Astrocyte (in vitro differentiated cells and primary cell): Measurements from ENCODE around the gene UBR4. TPM values are rescaled to one million over a fixed set of nuclear protein-coding genes. Genes with fewer than 3 reads are reported as not detected.

Source experiments
- DNase-seq: peaks from one replicate; pipeline ENCODE4 v3.0.0-alpha.2; 2010; ENCODE audit warnings: low read depth
- FAIRE-seq: peaks from 2 replicates; lab custom pipeline; 2011; peaks lifted over from hg19 to GRCh38; lab: Jason Lieb, UNC
- H2AFZ ChIP-seq: 2 replicates; pipeline ENCODE4 v1.6.0; 2012; ENCODE audit warnings: low read depth, low read length, inconsistent platforms
- H3K27ac ChIP-seq: 2 replicates; pipeline ENCODE4 v1.5.1; 2011; ENCODE audit warnings: low read depth, low read length, inconsistent platforms
- H3K27me3 ChIP-seq: 2 replicates; pipeline ENCODE4 v1.6.0; 2011; ENCODE audit warnings: low read length, inconsistent platforms; ENCODE audit not compliant: insufficient read depth
- H3K36me3 ChIP-seq: 2 replicates; pipeline ENCODE4 v1.5.1; 2011; ENCODE audit warnings: low read length, inconsistent platforms; ENCODE audit not compliant: insufficient read depth
- H3K4me1 ChIP-seq: 2 replicates; pipeline ENCODE4 v1.5.1; 2011; ENCODE audit warnings: low read length, inconsistent platforms; ENCODE audit not compliant: insufficient read depth
- H3K4me2 ChIP-seq: 2 replicates; pipeline ENCODE4 v1.6.0; 2012; ENCODE audit warnings: low read length, inconsistent platforms
- H3K4me3 ChIP-seq: 2 replicates; pipeline ENCODE4 v1.5.1; 2011; ENCODE audit warnings: low read depth, mild to moderate bottlenecking, low read length, inconsistent platforms; ENCODE audit not compliant: insufficient read depth
- H3K79me2 ChIP-seq: 2 replicates; pipeline ENCODE4 v1.6.0; 2012; ENCODE audit warnings: mild to moderate bottlenecking, low read length, inconsistent platforms; ENCODE audit not compliant: insufficient read depth
- H3K9ac ChIP-seq: 2 replicates; pipeline ENCODE4 v1.6.0; 2012; ENCODE audit warnings: mild to moderate bottlenecking, low read length, inconsistent platforms
- H3K9me3 ChIP-seq: 2 replicates; pipeline ENCODE4 v1.5.1; 2012; ENCODE audit warnings: low read depth, mild to moderate bottlenecking, low read length, inconsistent platforms; ENCODE audit not compliant: insufficient read depth
- H4K20me1 ChIP-seq: 2 replicates; pipeline ENCODE4 v1.6.0; 2012; ENCODE audit warnings: low read length, inconsistent platforms; ENCODE audit not compliant: insufficient read depth
- H3K27ac Mint-ChIP-seq: one replicate; pipeline ENCODE4 v1.8.0; 2021; ENCODE audit warnings: mild to moderate bottlenecking, mixed read lengths; ENCODE audit not compliant: unreplicated experiment
- H3K27me3 Mint-ChIP-seq: one replicate; pipeline ENCODE4 v1.8.0; 2021; ENCODE audit warnings: low read depth, mixed read lengths; ENCODE audit not compliant: unreplicated experiment
- H3K36me3 Mint-ChIP-seq: one replicate; pipeline ENCODE4 v1.8.0; 2021; ENCODE audit warnings: low read depth, mixed read lengths; ENCODE audit not compliant: unreplicated experiment
- H3K4me1 Mint-ChIP-seq: one replicate; pipeline ENCODE4 v1.8.0; 2021; ENCODE audit warnings: low read depth, mixed read lengths; ENCODE audit not compliant: unreplicated experiment
- H3K4me3 Mint-ChIP-seq: one replicate; pipeline ENCODE4 v1.8.0; 2021; ENCODE audit warnings: mild to moderate bottlenecking, moderate library complexity, mixed read lengths; ENCODE audit not compliant: unreplicated experiment
- H3K9me3 Mint-ChIP-seq: one replicate; pipeline ENCODE4 v1.8.0; 2021; ENCODE audit warnings: mild to moderate bottlenecking, mixed read lengths; ENCODE audit not compliant: unreplicated experiment
- EZH2 ChIP-seq: IDR thresholded peaks from 2 replicates; pipeline ENCODE4 v1.6.1; 2012; ENCODE audit warnings: mild to moderate bottlenecking, low read length, inconsistent platforms; ENCODE audit not compliant: insufficient read depth
- total RNA-seq: library from RNA; stranded (reverse); gene quantifications from 2 replicates; pipeline ENCODE4 v1.2.1, GENCODE V29; 2021
- TF ChIP-seq, protein P1 (sequence below): IDR thresholded peaks from 2 replicates; pipeline ENCODE4 v1.5.1; 2011; ENCODE audit warnings: low read depth, mild to moderate bottlenecking, inconsistent platforms, low read length, moderate library complexity; ENCODE audit not compliant: insufficient read depth

The UBR4 gene
- total RNA-seq, 1 donor from 2014 or later: 153 TPM

DNA sequence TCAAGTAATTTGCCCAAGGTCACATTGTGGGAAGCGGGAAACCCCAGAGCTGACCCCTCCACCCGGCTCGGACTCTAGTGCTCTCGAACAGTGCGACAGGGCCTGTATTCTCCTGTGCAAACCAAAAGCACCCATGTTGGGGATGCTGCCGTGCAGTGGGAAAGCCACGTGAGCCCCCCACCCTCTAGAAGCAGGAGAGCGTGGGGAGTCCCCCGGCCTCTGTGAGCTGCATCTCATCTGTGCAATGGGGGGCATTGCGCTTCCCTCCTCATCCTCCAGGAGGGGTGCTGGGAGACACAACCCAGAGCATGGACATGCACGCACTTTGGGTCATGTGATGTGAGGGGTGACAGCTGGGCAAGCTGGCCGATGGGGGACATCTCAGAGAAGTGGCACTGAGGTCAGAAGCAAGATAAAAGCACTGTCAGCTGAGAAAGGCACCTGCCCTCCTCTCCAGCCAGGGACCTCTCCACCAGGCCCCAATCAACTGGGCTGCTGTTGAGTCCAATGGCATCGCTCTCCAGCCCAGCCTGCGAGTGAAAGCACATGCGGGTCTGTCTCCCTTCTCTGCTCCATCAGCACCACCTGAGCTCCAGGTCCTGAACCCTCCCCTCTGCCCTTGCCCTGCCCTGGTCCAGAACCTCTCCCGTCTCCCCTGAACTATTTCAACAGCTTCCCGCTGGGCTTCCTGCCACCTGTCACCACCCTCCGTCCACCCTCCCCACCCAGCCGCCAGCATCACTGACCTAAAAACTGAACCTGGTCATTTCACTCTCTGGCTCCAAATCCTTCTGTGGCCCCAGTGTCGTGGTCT lies 177.2 kb downstream of the UBR4 start:
- Histone ChIP-seq H3K36me3 (no peaks in the 10 kb centered on the region), H3K27me3 (no peaks in the 10 kb centered on the region), H3K27ac (no peak overlapping the region), H4K20me1 (no peaks in the 10 kb centered on the region), H3K9ac (peak overlapping the region; percentile 32), H3K79me2 (no peaks in the 10 kb centered on the region), H3K9me3 (no peaks in the 10 kb centered on the region), H2AFZ (no peak overlapping the region), H3K4me2 (peak overlapping the region; percentile 60), H3K4me1 (peaks cover 28% of the 10 kb centered on the region), H3K4me3 (no peak overlapping the region)
- TF ChIP-seq, protein P1, sequence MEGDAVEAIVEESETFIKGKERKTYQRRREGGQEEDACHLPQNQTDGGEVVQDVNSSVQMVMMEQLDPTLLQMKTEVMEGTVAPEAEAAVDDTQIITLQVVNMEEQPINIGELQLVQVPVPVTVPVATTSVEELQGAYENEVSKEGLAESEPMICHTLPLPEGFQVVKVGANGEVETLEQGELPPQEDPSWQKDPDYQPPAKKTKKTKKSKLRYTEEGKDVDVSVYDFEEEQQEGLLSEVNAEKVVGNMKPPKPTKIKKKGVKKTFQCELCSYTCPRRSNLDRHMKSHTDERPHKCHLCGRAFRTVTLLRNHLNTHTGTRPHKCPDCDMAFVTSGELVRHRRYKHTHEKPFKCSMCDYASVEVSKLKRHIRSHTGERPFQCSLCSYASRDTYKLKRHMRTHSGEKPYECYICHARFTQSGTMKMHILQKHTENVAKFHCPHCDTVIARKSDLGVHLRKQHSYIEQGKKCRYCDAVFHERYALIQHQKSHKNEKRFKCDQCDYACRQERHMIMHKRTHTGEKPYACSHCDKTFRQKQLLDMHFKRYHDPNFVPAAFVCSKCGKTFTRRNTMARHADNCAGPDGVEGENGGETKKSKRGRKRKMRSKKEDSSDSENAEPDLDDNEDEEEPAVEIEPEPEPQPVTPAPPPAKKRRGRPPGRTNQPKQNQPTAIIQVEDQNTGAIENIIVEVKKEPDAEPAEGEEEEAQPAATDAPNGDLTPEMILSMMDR: no peak
- no peak for TF ChIP-seq EZH2
- H3K36me3 Mint-ChIP-seq: peaks cover 4% of the 10 kb centered on the region
- H3K27ac Mint-ChIP-seq: peak overlapping the region; percentile 44
- peaks cover 2% of the 10 kb centered on the region for H3K4me1 Mint-ChIP-seq
- peaks cover 31% of the 10 kb centered on the region for H3K27me3 Mint-ChIP-seq
- DNase-seq (no peak), FAIRE-seq (no peak)
- H3K4me3 Mint-ChIP-seq: no peak overlapping the region
- peaks cover 1% of the 10 kb centered on the region for H3K9me3 Mint-ChIP-seq

- Mint-ChIP-seq H3K4me3 (no peak overlapping the region), H3K27me3 (peaks cover 27% of the 10 kb centered on the region), H3K27ac (no peak overlapping the region), H3K9me3 (peaks cover 1% of the 10 kb centered on the region), H3K4me1 (peaks cover 2% of the 10 kb centered on the region), H3K36me3 (peaks cover 4% of the 10 kb centered on the region)
- no peaks in the 10 kb centered on the region for H3K79me2 ChIP-seq
- no peak overlapping the region for H3K9ac ChIP-seq
- no peak overlapping the region for H3K4me2 ChIP-seq
- TF ChIP-seq EZH2: no peak
- TF ChIP-seq, protein P1: no peak
- H3K9me3 ChIP-seq: no peaks in the 10 kb centered on the region
- no peak for FAIRE-seq
- H3K27me3 ChIP-seq: no peaks in the 10 kb centered on the region
- no peak overlapping the region for H3K4me3 ChIP-seq
- DNase-seq: no peak
- no peaks in the 10 kb centered on the region for H3K36me3 ChIP-seq
- H3K27ac ChIP-seq: no peak overlapping the region
- no peak overlapping the region for H2AFZ ChIP-seq
- H4K20me1 ChIP-seq: no peaks in the 10 kb centered on the region
- peaks cover 28% of the 10 kb centered on the region for H3K4me1 ChIP-seq
Measured at GRCh38 chr1:19032413-19032695, 177.7 kb downstream of the UBR4 start.
